RPMI7951 (cell line): ENCODE data around the gene CCDC196. TPM values are rescaled to one million over a fixed set of nuclear protein-coding genes. Genes with fewer than 3 reads are reported as not detected.

ENCODE experiments used
- total RNA-seq: library from RNA; depleted of rRNA; stranded (reverse); fragments of >200 nt; shearing (Covaris generic); gene quantifications from 2 replicates; pipeline ENCODE4 v1.2.3, GENCODE V29; 2014; rRNA removed

CCDC196 gene
- total RNA-seq, 1 experiment from 2014 or later = not detected

Other genes starting within 250 kb of the CCDC196 start
- 12.1 and 12.4 TPM in 2 replicates for gene GPHN, start 21.8 kb downstream of the CCDC196 start, total RNA-seq